DOHH2 (cell line): ENCODE data around the gene SLC35F1.

Source experiments
- H3F3A ChIP-seq: fragments of 200-600 bp; sonication (generic), shearing (Covaris generic); 2 replicates; pipeline ENCODE4 v1.6.0; 2016; ENCODE audit warnings: antibody characterized with exemption, mild to moderate bottlenecking; ENCODE audit not compliant: control insufficient read depth, insufficient read depth
- H3K27ac ChIP-seq: fragments of 200-600 bp; sonication (generic); 2 replicates; pipeline ENCODE4 v1.5.1; 2014; ENCODE audit warnings: low read depth, mild to moderate bottlenecking, low read length, moderate library complexity
- H3K27me3 ChIP-seq: fragments of 200-600 bp; sonication (generic); 2 replicates; pipeline ENCODE4 v1.6.1; 2014; ENCODE audit warnings: mild to moderate bottlenecking, low read length, mixed read lengths; ENCODE audit not compliant: control insufficient read depth
- H3K36me3 ChIP-seq: fragments of 200-600 bp; sonication (generic); 2 replicates; pipeline ENCODE4 v1.6.1; 2014; ENCODE audit warnings: mild to moderate bottlenecking, low read length, moderate library complexity, mixed read lengths; ENCODE audit not compliant: control insufficient read depth
- H3K4me1 ChIP-seq: fragments of 200-600 bp; sonication (generic); 2 replicates; pipeline ENCODE4 v1.6.1; 2014; ENCODE audit warnings: mild to moderate bottlenecking, low read length, mixed read lengths; ENCODE audit not compliant: control insufficient read depth
- H3K4me2 ChIP-seq: fragments of 200-600 bp; sonication (generic); 2 replicates; pipeline ENCODE4 v1.6.0; 2014; ENCODE audit warnings: mild to moderate bottlenecking, low read length, moderate library complexity
- H3K4me3 ChIP-seq: fragments of 200-600 bp; sonication (generic); 2 replicates; pipeline ENCODE4 v1.5.1; 2014; ENCODE audit warnings: mild to moderate bottlenecking, low read length, mixed read lengths
- H3K79me2 ChIP-seq: fragments of 200-600 bp; sonication (generic); 2 replicates; pipeline ENCODE4 v1.6.1; 2014; ENCODE audit warnings: mild to moderate bottlenecking, low read length, mixed read lengths; ENCODE audit not compliant: control insufficient read depth
- H3K9me2 ChIP-seq: fragments of 200-600 bp; sonication (generic); replicated peaks from 2 replicates; pipeline ENCODE4 v1.6.1; 2014; ENCODE audit warnings: mild to moderate bottlenecking, low read length, mixed read lengths; ENCODE audit not compliant: control insufficient read depth
- H3K9me3 ChIP-seq: fragments of 200-600 bp; sonication (generic); 2 replicates; pipeline ENCODE4 v1.6.1; 2014; ENCODE audit warnings: antibody characterized with exemption, low read length, mixed read lengths; ENCODE audit not compliant: control insufficient read depth, insufficient read depth
- H4K20me1 ChIP-seq: fragments of 200-600 bp; sonication (generic); 2 replicates; pipeline ENCODE4 v1.6.0; 2014; ENCODE audit warnings: low read depth, mild to moderate bottlenecking, antibody characterized with exemption, low read length, moderate library complexity; ENCODE audit not compliant: control insufficient read depth, insufficient read depth
- CTCF ChIP-seq: fragments of 200-600 bp; sonication (generic); IDR thresholded peaks from one replicate; pipeline ENCODE4 v1.5.1; 2014; ENCODE audit warnings: antibody characterized with exemption, mild to moderate bottlenecking, low read depth, low read length; ENCODE audit not compliant: poor library complexity, severe bottlenecking
- EZH2phosphoT487 ChIP-seq: fragments of 200-600 bp; sonication (generic); IDR thresholded peaks from 2 replicates; pipeline ENCODE4 v1.6.1; 2017; ENCODE audit warnings: borderline replicate concordance, mild to moderate bottlenecking, antibody characterized with exemption, low read length, moderate library complexity, mixed read lengths

The SLC35F1 gene

DNA sequence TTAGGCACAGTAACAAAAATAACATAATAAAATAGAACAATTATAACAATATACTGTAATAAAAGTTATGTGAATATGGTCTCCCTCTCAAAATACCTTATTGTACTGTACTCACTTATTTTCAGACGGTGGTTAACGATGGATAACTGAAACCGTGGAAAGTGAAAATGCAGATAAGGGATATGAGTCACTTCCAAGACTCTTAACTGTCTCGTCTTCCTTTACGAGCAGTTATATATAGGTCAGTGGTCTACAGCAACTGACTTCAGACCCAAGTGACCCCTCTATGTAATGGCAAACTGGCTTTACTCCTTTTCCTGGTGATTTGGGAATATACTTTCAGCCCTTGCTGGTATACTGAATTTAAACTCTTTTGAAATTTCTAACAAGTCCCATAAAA is 261.4 kb downstream of the SLC35F1 start:
- no peaks in the 10 kb centered on the region for H3K4me1 ChIP-seq

GRCh38 chr6:118171852-118172251 is 264.8 kb downstream of the SLC35F1 start:
- no peaks in the 10 kb centered on the region for H4K20me1 ChIP-seq
- TF ChIP-seq CTCF (no peak), EZH2phosphoT487 (no peak)
- no peak overlapping the region for H3K4me2 ChIP-seq
- no peaks in the 10 kb centered on the region for H3K27me3 ChIP-seq
- H3K4me1 ChIP-seq: no peaks in the 10 kb centered on the region
- no peaks in the 10 kb centered on the region for H3K79me2 ChIP-seq
- no peaks in the 10 kb centered on the region for H3K9me2 ChIP-seq
- no peaks in the 10 kb centered on the region for H3K9me3 ChIP-seq
- H3K4me3 ChIP-seq: no peak overlapping the region
- no peaks in the 10 kb centered on the region for H3K36me3 ChIP-seq
- no peak overlapping the region for H3K27ac ChIP-seq
- no peaks in the 10 kb centered on the region for H3F3A ChIP-seq

More for the DNA sequence above, 261.4 kb downstream of the SLC35F1 start:
- Histone ChIP-seq H3K9me3 (no peaks in the 10 kb centered on the region), H3K27me3 (no peaks in the 10 kb centered on the region), H3F3A (no peaks in the 10 kb centered on the region), H4K20me1 (no peaks in the 10 kb centered on the region), H3K4me3 (no peak overlapping the region), H3K9me2 (no peaks in the 10 kb centered on the region), H3K27ac (no peak overlapping the region), H3K36me3 (no peaks in the 10 kb centered on the region), H3K4me2 (no peak overlapping the region), H3K79me2 (no peaks in the 10 kb centered on the region)
- no peak for TF ChIP-seq EZH2phosphoT487
- TF ChIP-seq CTCF: no peak

DNA sequence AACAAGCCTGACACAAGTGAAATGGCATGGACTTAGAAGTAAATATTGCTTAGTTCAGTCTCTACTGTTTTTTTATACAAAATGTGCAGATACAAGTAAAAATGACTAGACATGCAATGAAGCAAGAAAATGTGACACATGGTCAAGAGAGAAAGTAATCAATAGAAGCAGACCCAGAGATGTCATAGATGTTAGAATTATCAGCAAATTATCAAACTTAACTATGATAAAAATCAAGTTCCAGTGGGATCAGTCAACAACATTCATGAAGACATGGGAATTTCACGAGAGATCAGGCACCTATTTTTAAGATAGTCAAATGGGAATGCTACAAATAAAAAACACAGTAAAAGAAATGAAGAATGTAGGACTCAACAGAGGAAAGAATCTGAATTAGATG is 267.0 kb downstream of the SLC35F1 start:
- Histone ChIP-seq H3K4me2 (no peak overlapping the region), H3K27me3 (no peaks in the 10 kb centered on the region), H3K9me3 (no peaks in the 10 kb centered on the region), H3K4me1 (no peaks in the 10 kb centered on the region), H3K27ac (no peak overlapping the region), H3K4me3 (no peak overlapping the region), H4K20me1 (no peaks in the 10 kb centered on the region), H3K79me2 (no peaks in the 10 kb centered on the region), H3F3A (no peaks in the 10 kb centered on the region), H3K36me3 (no peaks in the 10 kb centered on the region), H3K9me2 (no peaks in the 10 kb centered on the region)
- TF ChIP-seq EZH2phosphoT487 (no peak), CTCF (no peak)

- Histone ChIP-seq H3F3A (no peaks in the 10 kb centered on the region), H3K79me2 (no peaks in the 10 kb centered on the region), H3K4me1 (no peaks in the 10 kb centered on the region), H3K36me3 (no peaks in the 10 kb centered on the region), H3K9me2 (no peaks in the 10 kb centered on the region), H4K20me1 (no peaks in the 10 kb centered on the region), H3K9me3 (no peaks in the 10 kb centered on the region), H3K4me3 (no peak overlapping the region), H3K27me3 (no peaks in the 10 kb centered on the region), H3K27ac (no peak overlapping the region), H3K4me2 (no peak overlapping the region)
- no peak for TF ChIP-seq EZH2phosphoT487
- no peak for TF ChIP-seq CTCF
These were observed 270.7 kb downstream of the SLC35F1 start for GRCh38 chr6:118177720-118178119.
